PC-9 (cell line): ENCODE results near the gene GAPDHS.

Experiments
- EZH2 ChIP-seq: fragments of 200-600 bp; sonication (generic); IDR thresholded peaks from 2 replicates; pipeline ENCODE4 v1.8.0; 2017; ENCODE audit warnings: antibody characterized with exemption, low read depth
- TF ChIP-seq, protein P1 (sequence below): fragments of 200-600 bp; sonication (generic); conservative IDR thresholded peaks from 2 replicates; pipeline ENCODE4 v1.6.1; 2017; ENCODE audit warnings: mixed run types, antibody characterized with exemption, mild to moderate bottlenecking, moderate library complexity

DNA sequence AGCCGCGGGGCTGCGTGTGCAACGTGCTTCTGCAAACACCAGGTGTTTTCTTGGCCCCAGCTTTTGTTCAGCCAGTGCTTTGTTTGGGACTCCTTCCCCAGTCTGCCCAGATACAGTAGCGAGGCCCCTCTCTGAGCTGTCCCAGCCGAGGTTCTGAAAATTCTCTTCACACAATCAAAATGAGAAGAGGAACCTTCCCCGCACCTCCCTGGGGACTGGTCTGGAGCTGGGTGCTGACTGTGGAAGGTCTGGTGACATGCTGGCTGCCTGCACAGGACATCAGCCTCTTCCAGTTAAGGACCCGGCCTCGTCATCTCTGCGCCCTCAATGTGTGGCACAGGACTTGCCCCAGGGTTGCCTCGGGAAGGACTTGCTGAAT is 26.0 kb downstream of the GAPDHS start:
- TF ChIP-seq, protein P1, sequence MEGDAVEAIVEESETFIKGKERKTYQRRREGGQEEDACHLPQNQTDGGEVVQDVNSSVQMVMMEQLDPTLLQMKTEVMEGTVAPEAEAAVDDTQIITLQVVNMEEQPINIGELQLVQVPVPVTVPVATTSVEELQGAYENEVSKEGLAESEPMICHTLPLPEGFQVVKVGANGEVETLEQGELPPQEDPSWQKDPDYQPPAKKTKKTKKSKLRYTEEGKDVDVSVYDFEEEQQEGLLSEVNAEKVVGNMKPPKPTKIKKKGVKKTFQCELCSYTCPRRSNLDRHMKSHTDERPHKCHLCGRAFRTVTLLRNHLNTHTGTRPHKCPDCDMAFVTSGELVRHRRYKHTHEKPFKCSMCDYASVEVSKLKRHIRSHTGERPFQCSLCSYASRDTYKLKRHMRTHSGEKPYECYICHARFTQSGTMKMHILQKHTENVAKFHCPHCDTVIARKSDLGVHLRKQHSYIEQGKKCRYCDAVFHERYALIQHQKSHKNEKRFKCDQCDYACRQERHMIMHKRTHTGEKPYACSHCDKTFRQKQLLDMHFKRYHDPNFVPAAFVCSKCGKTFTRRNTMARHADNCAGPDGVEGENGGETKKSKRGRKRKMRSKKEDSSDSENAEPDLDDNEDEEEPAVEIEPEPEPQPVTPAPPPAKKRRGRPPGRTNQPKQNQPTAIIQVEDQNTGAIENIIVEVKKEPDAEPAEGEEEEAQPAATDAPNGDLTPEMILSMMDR = no peak
- no peak for TF ChIP-seq EZH2
